HG02623 (cell line): Measurements from ENCODE around the gene GUCY2D.
"Not testable (repeated sequence)": the region's sequence is repeated elsewhere in the genome, so short reads cannot be mapped to it uniquely, and the experiment has no call there.

Experiments
- ATAC-seq: cut with Tn5 transposase; IDR thresholded peaks from one replicate; pipeline ENCODE4 v1.9.1; 2021; ENCODE audit warnings: moderate library complexity; ENCODE audit not compliant: unreplicated experiment

Gene GUCY2D

GRCh38 chr17:8015957-8016631 lies 13.7 kb downstream of the GUCY2D start:
- no peak for ATAC-seq

- ATAC-seq: no peak
Measured at GRCh38 chr17:8016632-8017424, 14.4 kb downstream of the GUCY2D start.

- ATAC-seq: no peak
Measured at GRCh38 chr17:8018436-8018835, 16.0 kb downstream of the GUCY2D start.

- ATAC-seq: no peak
Measured at GRCh38 chr17:8019166-8019565, 16.8 kb downstream of the GUCY2D start.

- ATAC-seq: no peak
Measured at GRCh38 chr17:8019665-8020650, 17.5 kb downstream of the GUCY2D start.

- ATAC-seq: no peak
Measured at GRCh38 chr17:8020776-8021564, 18.6 kb downstream of the GUCY2D start.

GRCh38 chr17:8021565-8022359 lies 19.3 kb downstream of the GUCY2D start:
- no peak for ATAC-seq

GRCh38 chr17:8022360-8023003 lies 20.1 kb downstream of the GUCY2D start:
- no peak for ATAC-seq

GRCh38 chr17:8024161-8024560 lies 21.7 kb downstream of the GUCY2D start:
- not testable (repeated sequence) for ATAC-seq

- no peak for ATAC-seq
Measured at GRCh38 chr17:8025176-8025911, 22.9 kb downstream of the GUCY2D start.

GRCh38 chr17:8029121-8029520 lies 26.7 kb downstream of the GUCY2D start:
- no peak for ATAC-seq

GRCh38 chr17:8031261-8031661 lies 28.8 kb downstream of the GUCY2D start:
- ATAC-seq: no peak

GRCh38 chr17:8031950-8032349 lies 29.5 kb downstream of the GUCY2D start:
- ATAC-seq: no peak

- ATAC-seq: no peak
Measured at GRCh38 chr17:8032442-8032841, 30.0 kb downstream of the GUCY2D start.

- ATAC-seq: no peak
Measured at GRCh38 chr17:8038954-8039610, 36.7 kb downstream of the GUCY2D start, which contains the start of gene ALOX15B. Gene ALOX15B, plus strand, starts transcription at chr17:8039059. Its CDS starts 97 bp downstream, at chr17:8039156.

GRCh38 chr17:8039611-8040168 lies 37.3 kb downstream of the GUCY2D start:
- no peak for ATAC-seq

- ATAC-seq: no peak
Measured at GRCh38 chr17:8041249-8041928, 39.0 kb downstream of the GUCY2D start.
